Measurements from ENCODE around the gene CLMN. TPM values are rescaled to one million over a fixed set of nuclear protein-coding genes. Genes with fewer than 3 reads are reported as not detected.
A peak's percentile ranks its signal among the peaks of the same experiment; 100 is the strongest.

Gene CLMN
- total RNA-seq: 1.0 and 1.1 TPM in 2 replicates

- peak; percentile 82 for DNase-seq
- Mint-ChIP-seq H3K9me3 (no peaks in the 10 kb centered on the region), H3K4me3 (peak within 1 kb of the TSS; percentile 77), H3K27me3 (peaks cover 47% of the 10 kb centered on the region), H3K36me3 (ENCODE audit: low read depth) (no peaks in the 10 kb centered on the region), H3K27ac (no peak within 1 kb of the TSS), H3K4me1 (peaks cover 13% of the 10 kb centered on the region)
- intact Hi-C loops (cut with micrococcal nuclease): no loop called here
Measured at GRCh38 chr14:95319312-95320077, at the start of gene CLMN. Gene CLMN, minus strand, starts transcription at chr14:95319908. Its CDS starts 116 bp downstream, at chr14:95319792.

- Mint-ChIP-seq H3K4me1 (no peaks in the 10 kb centered on the region), H3K27ac (no peak overlapping the region), H3K36me3 (ENCODE audit: low read depth) (no peaks in the 10 kb centered on the region), H3K27me3 (peaks cover 46% of the 10 kb centered on the region), H3K9me3 (no peaks in the 10 kb centered on the region), H3K4me3 (no peak overlapping the region)
- no peak for DNase-seq
- intact Hi-C loops (cut with micrococcal nuclease): loop anchor here (10.0 kb wide), 2 partner anchors 131 to 241 kb away; no protein-coding TSS in a partner anchor
Measured at GRCh38 chr14:95365401-95365800, 45.7 kb upstream of the CLMN start.

GRCh38 chr14:95364481-95365209, 44.9 kb upstream of the CLMN start:
- intact Hi-C loops (cut with micrococcal nuclease): loop anchor here (5.0 to 10.0 kb wide), 3 partner anchors 130 to 677 kb away; no protein-coding TSS in a partner anchor
- no peaks in the 10 kb centered on the region for H3K36me3 Mint-ChIP-seq (ENCODE audit: low read depth)
- no peak overlapping the region for H3K4me3 Mint-ChIP-seq
- H3K9me3 Mint-ChIP-seq: no peaks in the 10 kb centered on the region
- H3K27ac Mint-ChIP-seq: no peak overlapping the region
- no peak for DNase-seq
- H3K4me1 Mint-ChIP-seq: no peaks in the 10 kb centered on the region
- peaks cover 48% of the 10 kb centered on the region for H3K27me3 Mint-ChIP-seq

GRCh38 chr14:95363468-95363954, 43.8 kb upstream of the CLMN start:
- no peak for DNase-seq
- H3K4me1 Mint-ChIP-seq: no peaks in the 10 kb centered on the region
- no peaks in the 10 kb centered on the region for H3K9me3 Mint-ChIP-seq
- no peak overlapping the region for H3K4me3 Mint-ChIP-seq
- H3K27me3 Mint-ChIP-seq: peaks cover 48% of the 10 kb centered on the region
- H3K27ac Mint-ChIP-seq: no peak overlapping the region
- H3K36me3 Mint-ChIP-seq (ENCODE audit: low read depth): no peaks in the 10 kb centered on the region
- intact Hi-C loops (cut with micrococcal nuclease): loop anchor here (5.0 to 10.0 kb wide), 3 partner anchors 129 to 676 kb away; no protein-coding TSS in a partner anchor

GRCh38 chr14:95362138-95362494, 42.4 kb upstream of the CLMN start:
- DNase-seq: no peak

GRCh38 chr14:95361373-95362137, 41.8 kb upstream of the CLMN start:
- Mint-ChIP-seq H3K27me3 (peaks cover 45% of the 10 kb centered on the region), H3K27ac (no peak overlapping the region), H3K9me3 (no peaks in the 10 kb centered on the region), H3K36me3 (ENCODE audit: low read depth) (no peaks in the 10 kb centered on the region), H3K4me3 (no peak overlapping the region), H3K4me1 (no peaks in the 10 kb centered on the region)
- intact Hi-C loops (cut with micrococcal nuclease): loop anchor here (5.0 to 10.0 kb wide), 3 partner anchors 127 to 674 kb away; no protein-coding TSS in a partner anchor
- DNase-seq: peak; percentile 76

More at GRCh38 chr14:95362138-95362494, 42.4 kb upstream of the CLMN start:
- Mint-ChIP-seq H3K36me3 (ENCODE audit: low read depth) (no peaks in the 10 kb centered on the region), H3K27me3 (peaks cover 45% of the 10 kb centered on the region), H3K4me3 (no peak overlapping the region), H3K27ac (no peak overlapping the region), H3K9me3 (no peaks in the 10 kb centered on the region), H3K4me1 (no peaks in the 10 kb centered on the region)
- intact Hi-C loops (cut with micrococcal nuclease): loop anchor here (5.0 to 10.0 kb wide), 3 partner anchors 127 to 675 kb away; no protein-coding TSS in a partner anchor

GRCh38 chr14:95360828-95361227, 41.1 kb upstream of the CLMN start:
- no peak for DNase-seq
- Mint-ChIP-seq H3K36me3 (ENCODE audit: low read depth) (no peaks in the 10 kb centered on the region), H3K27me3 (peaks cover 40% of the 10 kb centered on the region)

GRCh38 chr14:95359994-95360826, 40.5 kb upstream of the CLMN start:
- Mint-ChIP-seq H3K4me1 (no peaks in the 10 kb centered on the region), H3K27ac (no peak overlapping the region), H3K4me3 (no peak overlapping the region), H3K27me3 (peaks cover 38% of the 10 kb centered on the region), H3K36me3 (ENCODE audit: low read depth) (no peaks in the 10 kb centered on the region), H3K9me3 (no peaks in the 10 kb centered on the region)
- no peak for DNase-seq
- intact Hi-C loops (cut with micrococcal nuclease): loop anchor here (5.0 to 10.0 kb wide), 3 partner anchors 125 to 673 kb away; no protein-coding TSS in a partner anchor

More at GRCh38 chr14:95360828-95361227, 41.1 kb upstream of the CLMN start:
- H3K4me1 Mint-ChIP-seq: no peaks in the 10 kb centered on the region
- H3K9me3 Mint-ChIP-seq: no peaks in the 10 kb centered on the region
- no peak overlapping the region for H3K27ac Mint-ChIP-seq
- intact Hi-C loops (cut with micrococcal nuclease): loop anchor here (5.0 to 10.0 kb wide), 3 partner anchors 126 to 674 kb away; no protein-coding TSS in a partner anchor
- H3K4me3 Mint-ChIP-seq: no peak overlapping the region

GRCh38 chr14:95356245-95356869, 36.6 kb upstream of the CLMN start:
- Mint-ChIP-seq H3K4me1 (no peaks in the 10 kb centered on the region), H3K27me3 (peaks cover 19% of the 10 kb centered on the region), H3K27ac (no peak overlapping the region), H3K36me3 (ENCODE audit: low read depth) (no peaks in the 10 kb centered on the region), H3K4me3 (no peak overlapping the region), H3K9me3 (no peaks in the 10 kb centered on the region)
- intact Hi-C loops (cut with micrococcal nuclease): no loop called here
- DNase-seq: no peak

- no peaks in the 10 kb centered on the region for H3K4me1 Mint-ChIP-seq
Measured at GRCh38 chr14:95355422-95355821, 35.7 kb upstream of the CLMN start.

GRCh38 chr14:95354834-95355233, 35.1 kb upstream of the CLMN start:
- no peaks in the 10 kb centered on the region for H3K9me3 Mint-ChIP-seq
- H3K36me3 Mint-ChIP-seq (ENCODE audit: low read depth): no peaks in the 10 kb centered on the region
- H3K27me3 Mint-ChIP-seq: peaks cover 11% of the 10 kb centered on the region
- no peaks in the 10 kb centered on the region for H3K4me1 Mint-ChIP-seq
- H3K4me3 Mint-ChIP-seq: no peak overlapping the region
- intact Hi-C loops (cut with micrococcal nuclease): no loop called here
- DNase-seq: no peak
- H3K27ac Mint-ChIP-seq: no peak overlapping the region

More at GRCh38 chr14:95355422-95355821, 35.7 kb upstream of the CLMN start:
- Mint-ChIP-seq H3K27me3 (peaks cover 14% of the 10 kb centered on the region), H3K9me3 (no peaks in the 10 kb centered on the region), H3K27ac (no peak overlapping the region), H3K4me3 (no peak overlapping the region), H3K36me3 (ENCODE audit: low read depth) (no peaks in the 10 kb centered on the region)
- no peak for DNase-seq
- intact Hi-C loops (cut with micrococcal nuclease): no loop called here

- Mint-ChIP-seq H3K27ac (no peak overlapping the region), H3K27me3 (peaks cover 8% of the 10 kb centered on the region), H3K4me3 (no peak overlapping the region), H3K36me3 (ENCODE audit: low read depth) (no peaks in the 10 kb centered on the region), H3K4me1 (no peaks in the 10 kb centered on the region), H3K9me3 (no peaks in the 10 kb centered on the region)
- intact Hi-C loops (cut with micrococcal nuclease): no loop called here
- DNase-seq: no peak
Measured at GRCh38 chr14:95353664-95354063, 34.0 kb upstream of the CLMN start.

Measured in activated CD4-positive, alpha-beta T cell treated with anti-CD3 and anti-CD28 coated beads, Interleukin-2, amount 10 ng/mL, durations not matched to agents 24 days and 14 days (primary cell).